NCI-H187 treated with DMSO at 0.1 percent for 48 hours (cell line): Measurements from ENCODE around the gene SLC7A10.
"Not testable (repeated sequence)": the region's sequence is repeated elsewhere in the genome, so short reads cannot be mapped to it uniquely, and the experiment has no call there.

Experiments
- DNase-seq: peaks from one replicate; lab custom pipeline; 2025; lab: John Stamatoyannopoulos, UW

SLC7A10 gene

DNA sequence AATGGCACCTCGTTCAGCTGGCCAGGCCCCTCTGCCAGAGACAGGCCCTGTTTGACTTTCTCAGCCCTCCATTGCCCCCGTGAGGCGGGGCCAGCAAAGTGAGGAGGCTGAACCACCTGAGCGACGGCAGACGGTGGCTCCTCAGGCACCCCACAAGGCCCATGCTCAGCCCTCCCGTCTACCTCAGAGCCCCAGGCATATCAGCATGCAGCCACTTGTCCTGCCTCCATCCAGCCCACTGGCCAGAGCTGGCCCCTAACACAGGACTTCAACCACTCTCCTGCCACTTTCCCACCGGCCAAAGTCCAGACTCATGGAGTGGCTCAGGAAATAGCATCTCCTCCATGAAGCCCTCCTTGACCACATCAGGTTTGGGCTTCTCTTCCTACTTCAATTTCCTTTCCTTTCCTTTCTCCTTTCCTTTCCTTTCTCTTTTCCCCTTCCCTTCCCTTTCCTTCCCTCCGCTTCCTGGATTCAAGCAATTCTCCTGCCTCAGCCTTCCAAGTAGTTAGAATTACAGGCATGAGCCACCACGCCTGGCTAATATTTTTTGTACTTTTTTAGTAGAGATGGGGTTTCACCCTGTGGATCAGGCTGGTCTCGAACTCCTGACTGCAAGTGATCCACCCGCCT is 9.3 kb downstream of the SLC7A10 start:
- no peak for DNase-seq

DNA sequence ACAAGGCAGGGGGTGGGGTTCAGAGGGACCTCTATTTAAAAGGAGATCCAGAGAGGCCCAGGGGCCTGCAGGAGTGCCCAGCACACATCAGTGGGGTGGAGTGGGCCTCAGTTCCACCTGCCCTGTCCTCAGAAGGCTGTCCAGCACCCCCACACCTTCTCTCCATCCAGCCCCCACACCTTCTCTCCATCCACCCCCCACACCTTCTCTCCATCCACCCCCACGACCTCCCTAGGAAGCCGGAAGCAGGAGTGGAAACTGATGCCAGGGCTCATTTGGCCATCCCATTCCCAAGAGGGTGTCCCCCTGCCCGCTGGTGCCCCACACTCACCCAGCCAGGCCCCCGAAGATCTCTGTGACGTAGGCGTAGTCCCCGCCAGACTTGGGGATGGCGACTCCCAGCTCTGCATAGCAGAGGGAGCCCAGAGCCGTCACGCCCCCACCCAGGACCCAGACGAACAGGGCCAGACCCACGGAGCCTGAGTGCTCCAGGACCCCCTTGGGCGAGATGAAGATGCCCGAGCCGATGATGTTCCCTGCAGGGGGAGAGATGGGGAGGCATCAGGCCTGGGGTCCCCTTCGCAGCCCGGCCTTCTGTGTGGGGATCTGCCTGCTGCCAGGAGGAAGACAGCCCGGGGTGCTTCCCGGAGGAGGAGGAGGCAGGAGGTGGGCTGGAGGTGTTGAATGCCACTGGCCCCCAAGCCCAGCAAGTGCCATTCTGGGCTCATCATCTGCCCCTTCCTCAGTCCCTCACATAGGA is 10.0 kb downstream of the SLC7A10 start:
- DNase-seq = no peak

DNA sequence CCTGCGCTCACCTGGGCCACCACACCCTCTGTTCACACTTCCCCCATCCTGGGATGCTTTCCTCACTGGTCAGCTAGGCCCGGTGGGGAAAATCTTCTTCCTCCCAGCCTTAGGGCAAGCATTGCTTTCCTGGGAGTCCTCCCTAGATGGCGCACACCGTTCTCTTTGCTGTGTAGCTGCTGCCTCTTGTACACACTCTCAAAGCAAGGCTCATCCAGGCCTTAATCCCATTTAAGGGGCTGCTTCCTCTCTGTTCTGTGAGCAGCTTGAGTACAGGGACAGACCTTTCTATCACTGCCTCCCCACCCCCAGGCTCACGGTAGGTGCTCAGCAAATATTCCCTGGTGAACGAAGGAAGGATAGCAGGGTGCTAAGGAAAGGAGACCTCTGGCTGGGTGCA is 11.1 kb downstream of the SLC7A10 start:
- DNase-seq = no peak

DNA sequence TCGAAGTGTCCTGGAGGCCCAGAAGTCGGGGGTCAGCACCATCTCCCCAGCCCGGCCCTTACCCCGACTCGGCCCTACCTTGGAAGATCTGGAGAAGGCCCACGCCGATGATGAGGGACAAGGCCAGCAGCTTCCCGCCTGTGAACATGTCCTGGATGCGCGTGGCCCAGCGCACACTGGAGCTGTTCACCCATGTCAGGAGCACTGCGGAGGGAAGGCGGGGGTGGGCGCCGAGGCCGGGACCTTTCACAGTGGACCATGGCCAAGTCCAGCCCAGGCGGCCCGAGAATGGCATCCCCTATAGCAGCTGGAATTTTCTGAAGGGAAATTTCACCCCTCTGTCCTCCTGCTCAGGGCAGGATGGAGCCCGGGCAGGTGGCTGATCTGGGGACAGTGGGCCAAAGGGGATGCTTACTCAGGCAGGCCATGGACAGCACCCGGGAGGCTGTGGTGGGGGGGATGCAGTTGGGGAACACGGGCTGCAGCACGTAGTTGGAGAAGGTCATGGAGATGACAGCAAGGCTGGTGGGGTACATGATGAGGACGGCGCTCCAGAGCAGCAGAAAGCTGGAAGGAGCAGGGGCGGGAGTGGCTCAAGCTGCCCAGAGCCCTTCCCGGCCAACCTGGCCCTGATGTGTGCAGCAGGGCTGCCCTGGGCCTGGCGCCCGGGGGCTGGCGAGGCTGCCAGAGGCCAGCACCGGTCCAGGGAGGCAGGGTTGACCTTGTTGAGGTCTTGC is 13.0 kb downstream of the SLC7A10 start:
- DNase-seq = no peak

DNA sequence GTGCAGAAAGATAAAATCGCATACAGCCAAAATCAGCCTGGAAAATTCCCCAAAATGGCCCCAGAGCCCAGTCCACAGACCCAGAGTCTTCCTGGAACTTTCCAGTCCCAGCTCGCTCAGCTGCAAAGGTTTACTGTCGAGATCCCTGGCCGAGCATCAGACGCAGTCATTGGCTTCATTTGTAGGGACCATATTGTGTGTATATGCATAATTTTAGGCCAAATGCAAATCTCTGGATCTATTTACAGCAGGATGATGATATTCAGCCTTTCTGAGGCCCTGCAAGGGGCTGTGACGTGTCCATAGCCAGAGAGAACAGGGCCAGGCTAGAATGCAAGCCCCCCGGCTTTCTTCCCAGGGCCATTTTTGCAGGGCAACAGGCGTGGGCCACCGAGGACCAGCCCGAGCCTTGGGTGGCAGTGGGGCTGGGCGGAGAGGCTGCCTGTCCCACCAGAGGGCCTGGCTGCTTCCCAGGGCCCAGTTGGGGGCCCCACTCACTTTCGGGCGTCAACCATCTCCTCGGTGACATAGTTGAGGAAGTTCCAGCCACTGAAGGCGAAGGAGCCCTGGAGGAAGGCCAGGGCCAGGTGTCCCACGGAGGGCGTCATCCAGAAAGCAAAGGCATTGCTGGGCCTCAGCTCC is 13.7 kb downstream of the SLC7A10 start:
- no peak for DNase-seq

DNA sequence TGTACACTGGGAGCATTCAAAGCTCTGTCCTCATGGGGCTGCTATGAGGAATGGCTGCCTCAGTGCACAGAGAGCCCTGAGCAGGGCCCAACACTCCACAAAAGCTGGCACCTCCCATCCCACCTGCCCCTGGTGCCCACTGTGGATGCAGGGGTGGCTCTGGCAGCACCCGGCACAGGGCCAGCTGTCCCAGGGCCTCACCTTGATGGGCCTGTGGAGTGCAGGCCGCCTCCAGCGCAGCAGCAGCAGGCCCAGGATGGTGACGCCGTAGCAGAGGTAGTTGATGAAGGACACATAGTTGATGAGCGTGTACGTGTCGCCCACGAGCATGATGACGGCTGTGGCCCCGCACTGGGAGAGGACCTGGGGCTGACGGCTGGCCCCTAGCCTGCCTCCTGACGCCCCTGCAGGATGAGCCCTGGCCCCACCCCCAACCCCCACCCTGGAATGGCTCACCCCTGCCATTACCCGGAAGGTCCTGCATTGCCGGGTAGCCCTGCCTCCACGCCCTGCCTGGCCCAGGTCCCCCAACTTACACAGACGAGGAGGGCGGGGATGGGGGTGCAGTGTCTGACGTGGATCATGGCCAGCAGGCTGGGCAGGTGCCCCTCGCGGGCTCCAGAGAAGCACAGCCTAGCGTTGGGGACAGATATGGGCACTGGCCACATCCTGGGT is 15.2 kb downstream of the SLC7A10 start:
- no peak for DNase-seq

DNA sequence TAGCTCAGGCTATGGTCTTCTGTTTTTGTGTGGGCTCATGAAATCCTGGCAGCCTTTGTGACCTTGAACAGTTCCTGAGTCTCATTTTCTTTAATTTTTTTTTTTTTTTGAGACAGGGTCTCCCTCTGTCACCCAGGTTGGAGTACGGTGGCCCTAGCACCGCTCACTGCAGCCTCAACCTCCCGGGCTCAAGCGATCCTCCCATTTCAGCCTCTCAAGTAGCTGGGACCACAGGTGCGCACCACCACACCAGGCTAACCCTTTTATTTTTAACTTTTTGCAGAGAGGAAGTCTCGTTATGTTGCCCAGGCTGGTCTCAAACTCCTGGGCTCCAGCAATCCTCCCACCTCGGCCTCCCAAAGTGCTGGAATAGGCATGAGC is 15.8 kb downstream of the SLC7A10 start:
- not testable (repeated sequence) for DNase-seq

DNA sequence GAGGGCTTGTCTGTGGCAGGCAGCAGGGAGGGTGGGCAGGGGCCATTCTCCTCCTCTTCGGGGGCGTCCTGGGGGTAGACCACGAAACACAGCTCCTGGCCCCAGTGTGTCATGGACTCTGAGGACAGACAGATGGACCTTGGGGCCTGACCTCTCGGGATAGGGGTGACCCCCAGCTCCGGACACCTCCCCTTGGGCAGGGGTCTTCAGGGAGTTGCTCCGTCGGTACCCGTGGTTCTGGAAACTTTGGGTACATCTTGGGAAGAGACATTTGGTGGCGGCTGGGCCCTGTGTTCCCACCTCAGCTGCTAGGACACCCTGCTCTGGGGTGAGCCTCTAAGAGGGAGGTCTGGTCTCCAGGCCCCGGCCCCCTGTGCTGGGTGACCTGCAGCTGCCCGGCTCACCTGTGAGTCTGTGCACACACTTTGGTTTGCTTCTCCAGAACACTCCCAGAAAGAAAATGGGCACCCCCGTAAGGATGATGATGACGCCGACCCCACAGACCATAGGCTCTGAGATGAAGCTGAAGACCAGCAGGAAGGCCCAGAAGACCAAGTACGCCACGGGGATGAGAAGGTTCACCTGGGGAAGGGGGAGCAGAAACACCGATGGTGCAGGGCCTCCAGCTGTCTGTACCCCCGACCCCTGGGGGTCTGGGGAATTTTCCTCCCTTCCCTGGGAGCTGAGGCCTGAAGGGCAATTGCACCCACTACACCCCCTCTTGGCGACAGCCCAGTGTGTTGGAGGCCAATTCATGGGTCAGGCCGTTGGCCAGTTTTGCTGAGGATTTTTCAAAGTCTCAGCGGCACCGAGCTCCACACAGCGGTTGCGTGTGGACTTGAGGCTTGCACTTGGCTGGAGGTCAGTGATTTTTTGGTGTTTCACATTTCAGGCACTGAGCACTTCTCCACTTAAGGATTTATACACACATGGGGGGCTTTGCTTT is 16.5 kb downstream of the SLC7A10 start:
- DNase-seq = no peak

DNA sequence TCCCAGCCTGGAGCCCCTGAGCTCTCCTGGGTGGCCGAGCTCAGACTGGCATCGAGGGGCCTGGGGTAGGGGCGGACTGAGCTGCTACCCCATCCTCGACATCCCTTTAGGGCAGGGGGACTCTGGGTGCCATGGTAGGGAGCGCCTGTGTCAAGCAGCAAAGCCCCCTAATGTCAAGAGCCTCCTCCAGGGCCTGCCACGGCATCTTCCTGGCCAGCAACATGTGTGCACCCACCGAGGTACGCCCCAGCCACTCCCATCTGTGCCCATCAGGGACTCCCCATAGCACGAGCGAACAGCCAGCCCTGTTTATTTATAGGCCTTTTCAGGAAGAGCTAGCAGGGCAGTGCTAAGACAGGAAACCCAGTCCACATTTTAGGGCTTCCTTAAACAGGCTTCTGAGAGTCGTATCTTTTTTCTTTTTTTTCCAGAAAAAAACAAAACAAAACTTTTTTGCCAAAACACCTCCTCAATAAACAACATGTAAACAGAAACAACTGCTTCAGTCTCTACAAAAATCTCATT is 17.2 kb downstream of the SLC7A10 start:
- no peak for DNase-seq

DNA sequence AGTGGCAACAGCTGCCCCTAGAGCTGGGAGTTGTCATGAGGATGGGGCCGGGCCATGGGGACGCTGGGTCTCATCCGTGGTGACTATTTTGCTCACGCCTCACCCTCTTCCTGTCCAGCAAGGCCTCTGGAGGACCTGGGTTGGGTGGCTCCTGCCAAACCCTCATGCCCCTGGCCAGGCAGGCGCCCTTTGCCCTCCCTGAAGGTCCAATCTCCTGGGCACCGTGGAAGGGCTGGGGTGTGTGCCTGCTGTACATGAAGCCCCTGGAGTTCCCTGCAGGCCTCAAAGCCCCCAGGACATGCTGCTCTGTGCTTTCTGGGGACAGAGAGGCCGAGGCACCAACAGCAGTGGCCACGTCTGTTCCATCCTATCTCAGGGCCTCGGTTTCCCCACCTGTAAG is 17.7 kb downstream of the SLC7A10 start:
- DNase-seq = no peak

DNA sequence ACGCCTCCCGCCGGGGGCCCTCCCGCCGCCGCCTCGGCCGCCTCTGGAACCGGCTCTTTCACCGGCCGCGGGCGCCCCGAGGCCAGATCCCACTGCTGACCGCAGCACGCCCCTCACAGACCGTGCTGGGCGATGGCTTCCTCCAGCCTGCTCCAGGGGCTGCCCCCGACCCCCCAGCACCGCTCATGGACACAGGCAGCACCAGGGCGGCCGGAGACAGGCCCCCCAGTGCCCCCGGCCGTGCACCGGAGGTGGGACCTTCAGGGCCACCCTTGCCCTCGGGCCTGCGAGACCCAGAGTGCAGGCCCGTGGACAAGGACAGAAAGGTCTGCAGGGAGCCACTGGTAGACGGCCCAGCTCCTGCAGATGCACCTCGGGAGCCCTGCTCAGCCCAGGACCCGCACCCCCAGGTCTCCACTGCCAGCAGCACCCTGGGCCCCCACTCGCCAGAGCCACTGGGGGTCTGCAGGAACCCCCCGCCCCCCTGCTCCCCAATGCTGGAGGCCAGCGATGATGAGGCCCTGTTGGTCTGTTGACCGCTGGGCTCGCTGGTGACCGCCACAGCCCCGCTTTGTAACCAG is 18.5 kb downstream of the SLC7A10 start:
- no peak for DNase-seq

DNA sequence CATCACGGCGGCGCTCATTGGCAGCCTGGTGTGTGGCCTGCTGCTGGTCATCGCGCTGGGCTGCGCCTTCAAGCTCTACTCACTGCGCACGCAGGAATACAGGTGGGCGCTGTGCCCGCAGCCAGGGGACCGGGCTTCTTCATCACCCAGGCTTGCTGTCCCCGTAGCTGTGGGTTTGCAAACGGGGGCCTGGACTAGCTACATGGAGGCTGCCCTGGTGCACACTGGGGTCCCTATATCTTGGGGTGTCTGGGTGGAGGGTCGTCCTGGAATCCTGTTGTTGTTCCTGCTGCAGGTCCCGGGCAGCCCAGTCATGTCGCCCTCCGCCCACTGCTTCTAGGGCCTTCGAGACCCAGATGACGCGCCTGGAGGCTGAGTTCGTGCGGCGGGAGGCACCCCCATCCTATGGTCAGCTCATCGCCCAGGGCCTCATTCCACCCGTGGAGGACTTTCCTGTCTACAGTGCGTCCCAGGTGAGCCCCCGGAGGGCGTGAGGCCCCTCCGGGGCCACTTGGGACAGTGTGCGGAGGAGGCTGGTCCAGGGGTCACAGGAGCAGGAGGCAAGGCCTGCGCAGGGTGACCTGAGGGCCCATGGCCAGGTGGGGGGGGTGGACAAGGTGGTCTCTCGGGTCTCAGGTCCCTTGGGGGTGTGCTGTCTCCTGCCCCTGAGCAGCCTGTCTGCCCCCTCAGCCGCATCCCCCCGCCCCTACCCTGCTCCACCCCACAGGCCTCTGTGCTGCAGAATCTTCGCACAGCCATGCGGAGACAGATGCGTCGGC is 19.2 kb downstream of the SLC7A10 start:
- DNase-seq = no peak

DNA sequence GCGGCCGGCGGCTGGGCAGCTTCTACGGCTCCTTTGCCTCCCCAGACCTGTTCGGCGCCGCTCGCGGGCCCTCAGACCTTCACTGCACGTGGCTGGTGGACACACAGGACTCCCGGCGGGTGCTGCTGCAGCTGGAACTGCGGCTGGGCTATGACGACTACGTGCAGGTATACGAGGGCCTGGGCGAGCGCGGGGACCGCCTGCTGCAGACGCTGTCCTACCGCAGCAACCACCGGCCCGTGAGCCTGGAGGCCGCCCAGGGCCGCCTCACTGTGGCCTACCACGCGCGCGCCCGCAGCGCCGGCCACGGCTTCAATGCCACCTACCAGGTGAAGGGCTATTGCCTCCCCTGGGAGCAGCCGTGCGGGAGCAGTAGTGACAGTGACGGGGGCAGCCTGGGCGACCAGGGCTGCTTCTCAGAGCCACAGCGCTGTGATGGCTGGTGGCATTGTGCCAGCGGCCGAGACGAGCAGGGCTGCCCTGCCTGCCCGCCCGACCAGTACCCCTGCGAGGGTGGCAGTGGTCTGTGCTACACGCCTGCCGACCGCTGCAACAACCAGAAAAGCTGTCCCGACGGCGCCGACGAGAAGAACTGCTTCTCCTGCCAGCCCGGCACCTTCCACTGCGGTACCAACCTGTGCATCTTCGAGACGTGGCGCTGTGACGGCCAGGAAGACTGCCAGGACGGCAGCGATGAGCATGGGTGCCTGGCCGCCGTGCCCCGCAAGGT is 20.0 kb downstream of the SLC7A10 start:
- DNase-seq = no peak

DNA sequence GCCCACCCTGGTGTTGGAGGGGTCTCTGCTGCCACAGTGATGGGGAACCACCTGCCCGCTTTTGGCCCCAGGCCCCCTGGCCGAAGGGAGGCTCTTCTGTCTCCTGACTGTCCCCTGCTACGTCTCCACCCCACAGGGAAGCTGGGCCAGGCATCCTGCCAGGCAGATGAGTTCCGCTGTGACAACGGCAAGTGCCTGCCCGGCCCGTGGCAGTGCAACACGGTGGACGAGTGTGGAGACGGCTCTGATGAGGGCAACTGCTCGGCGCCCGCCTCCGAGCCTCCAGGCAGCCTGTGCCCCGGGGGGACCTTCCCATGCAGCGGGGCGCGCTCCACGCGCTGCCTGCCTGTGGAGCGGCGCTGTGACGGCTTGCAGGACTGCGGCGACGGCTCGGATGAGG is 20.5 kb downstream of the SLC7A10 start:
- DNase-seq = no peak

DNA sequence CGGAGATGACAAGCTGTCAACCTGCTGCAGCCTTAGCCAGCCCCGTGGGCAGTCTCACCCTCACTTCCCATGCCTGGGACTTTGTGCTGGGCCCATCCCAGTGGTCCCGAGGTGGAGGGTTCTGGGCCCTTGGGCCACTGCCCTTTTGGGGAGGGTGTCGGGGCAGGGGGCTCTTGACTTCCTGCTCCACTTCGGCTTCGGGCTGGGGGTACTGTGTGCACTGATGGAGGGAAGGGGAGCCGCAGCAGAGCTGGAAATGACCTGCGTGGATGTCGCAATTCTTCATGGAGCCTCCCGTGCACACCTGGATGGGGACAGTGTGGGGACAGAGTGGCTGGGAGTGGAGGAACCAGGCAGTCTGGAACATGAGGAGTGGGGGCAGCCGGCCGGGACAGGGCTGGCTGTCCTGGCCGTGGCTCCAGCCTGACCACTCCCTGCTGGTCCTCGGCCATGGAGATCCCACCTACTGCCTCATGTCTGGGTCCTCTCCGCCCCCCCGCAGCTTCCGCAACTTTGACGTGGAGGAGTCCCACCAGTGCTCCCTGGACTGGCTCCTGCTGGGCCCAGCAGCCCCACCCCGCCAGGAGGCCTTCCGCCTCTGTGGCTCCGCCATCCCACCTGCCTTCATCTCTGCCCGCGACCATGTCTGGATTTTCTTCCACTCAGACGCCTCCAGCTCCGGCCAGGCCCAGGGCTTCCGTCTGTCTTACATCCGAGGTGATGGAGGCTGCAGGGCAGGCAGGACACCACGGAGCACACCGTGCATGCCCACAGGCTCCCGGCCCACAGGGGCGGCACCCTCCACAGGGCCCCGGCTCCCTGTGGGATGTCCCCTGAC is 21.3 kb downstream of the SLC7A10 start:
- no peak for DNase-seq

DNA sequence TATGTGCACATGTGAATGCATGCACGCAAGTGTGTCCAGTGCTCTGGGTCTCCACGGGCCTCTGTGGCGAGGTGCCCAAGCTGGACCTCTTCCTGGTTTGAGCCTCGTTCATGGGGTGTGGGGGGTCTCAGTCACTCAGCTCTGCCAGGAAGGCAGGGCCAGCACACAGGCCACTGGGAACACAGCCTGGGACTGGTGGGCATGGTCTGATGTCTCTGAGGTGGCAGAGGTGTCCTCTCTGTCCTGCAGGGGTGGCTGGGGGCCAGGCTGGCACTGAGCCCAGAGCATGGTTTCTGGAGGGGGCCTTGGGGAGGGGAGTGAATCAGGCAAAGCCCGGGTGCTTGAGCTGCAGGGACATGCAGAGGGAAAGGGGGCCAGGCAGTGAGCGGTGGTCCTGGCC is 22.1 kb downstream of the SLC7A10 start:
- DNase-seq = no peak

DNA sequence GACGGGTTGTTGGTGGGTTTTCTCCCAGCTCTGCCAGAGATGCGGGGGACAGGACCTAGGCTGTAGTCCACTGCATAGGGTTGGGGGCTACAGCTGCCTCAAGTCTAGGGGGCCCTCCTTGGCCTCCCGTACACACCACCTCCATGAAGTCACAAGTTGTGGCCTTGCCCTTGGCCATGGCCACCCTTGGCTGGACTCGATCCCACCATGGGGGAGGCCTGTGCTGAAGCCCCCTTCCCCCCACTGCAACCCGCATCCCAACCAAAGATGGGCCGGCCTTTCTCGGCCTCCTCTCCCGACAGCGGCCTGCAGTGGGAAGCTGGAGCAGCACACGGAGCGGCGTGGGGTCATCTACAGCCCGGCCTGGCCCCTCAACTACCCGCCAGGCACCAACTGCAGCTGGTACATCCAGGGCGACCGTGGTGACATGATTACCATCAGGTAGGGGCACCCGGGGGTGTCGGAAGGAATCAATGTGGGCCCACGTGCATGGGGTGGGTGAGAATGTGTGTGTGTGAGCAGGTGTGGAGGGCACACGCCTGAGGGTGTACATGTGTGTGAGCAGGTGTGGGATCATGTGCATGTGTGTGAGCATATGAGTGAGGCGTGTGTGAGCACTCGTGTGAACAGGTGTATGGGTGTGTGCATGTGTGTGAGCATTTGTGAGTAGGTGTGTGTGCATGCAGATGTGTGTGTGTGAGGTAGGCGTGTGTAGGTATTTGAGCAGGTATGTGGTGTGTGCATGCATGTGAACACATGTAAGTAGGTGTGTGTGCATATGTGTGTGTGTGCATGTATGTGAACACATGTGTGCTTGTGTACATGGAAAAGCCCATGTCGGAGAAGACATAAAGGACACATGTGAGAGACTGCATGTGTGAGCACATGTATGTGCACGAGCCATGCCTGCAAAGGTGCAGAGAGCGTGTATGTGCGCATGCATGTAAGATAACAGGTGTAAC is 22.8 kb downstream of the SLC7A10 start:
- no peak for DNase-seq
